ENCODE results near the gene CLN5.
"Not testable (repeated sequence)": the region's sequence is repeated elsewhere in the genome, so short reads cannot be mapped to it uniquely, and the experiment has no call there.

CLN5 gene

DNA sequence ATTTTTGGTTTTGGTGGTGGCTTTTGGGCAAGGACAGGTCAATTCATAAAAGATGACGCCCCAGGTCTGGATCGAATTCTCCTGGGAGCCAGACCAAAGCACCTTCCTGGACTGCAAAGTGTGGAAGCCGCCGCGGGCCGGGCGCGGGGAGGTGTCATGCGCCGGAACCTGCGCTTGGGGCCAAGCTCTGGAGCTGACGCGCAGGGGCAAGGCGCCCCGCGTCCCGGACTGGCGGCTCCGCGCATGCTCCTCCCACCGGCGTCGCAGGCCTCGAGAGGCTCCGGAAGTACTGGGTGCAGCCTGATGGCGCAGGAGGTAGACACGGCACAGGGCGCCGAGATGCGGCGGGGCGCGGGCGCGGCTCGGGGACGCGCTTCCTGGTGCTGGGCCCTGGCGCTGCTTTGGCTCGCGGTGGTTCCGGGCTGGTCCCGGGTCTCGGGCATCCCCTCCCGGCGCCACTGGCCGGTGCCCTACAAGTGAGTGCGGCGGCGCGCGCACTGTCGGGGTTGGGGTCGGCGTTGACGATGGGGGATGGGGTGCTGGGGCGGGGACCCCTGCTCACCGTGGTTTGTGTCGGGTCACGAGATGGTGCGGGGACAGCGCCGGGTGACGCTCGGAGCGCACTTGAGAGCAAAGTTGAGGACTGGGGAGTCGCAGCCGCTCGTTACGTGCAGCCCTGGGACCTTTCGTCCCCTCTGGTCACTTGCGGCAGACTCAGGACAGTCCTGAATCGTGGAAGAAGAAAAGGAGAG is at the start of gene CLN5:
Gene CLN5 (plus strand): TSS at position 286 of the 752 bp plus-strand sequence. CDS start 18 bp downstream, at position 304.
- peak; percentile 90 to 92 for DNase-seq (ENCODE audit: low read depth in 2 of 2)

DNA sequence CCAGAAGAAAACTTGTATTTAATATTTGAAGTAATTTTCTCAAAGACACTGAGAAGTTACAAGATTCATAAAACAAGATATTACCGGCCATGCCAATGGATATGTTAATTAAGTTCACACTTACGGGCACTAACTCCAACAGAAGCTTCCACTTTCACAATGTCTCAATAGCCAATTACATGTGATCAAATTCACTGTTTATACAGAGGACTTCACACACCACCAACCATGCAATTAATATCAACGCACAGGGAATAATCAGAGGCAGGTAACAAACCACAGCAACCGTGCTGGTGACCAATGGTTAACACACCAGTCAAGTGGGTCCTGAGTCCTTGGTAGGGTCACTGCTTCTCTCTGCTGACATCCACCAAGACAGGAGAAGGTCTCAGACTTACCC is 49.5 kb upstream of the CLN5 start:
- DNase-seq (ENCODE audit: low read depth in 2 of 2): no peak

DNA sequence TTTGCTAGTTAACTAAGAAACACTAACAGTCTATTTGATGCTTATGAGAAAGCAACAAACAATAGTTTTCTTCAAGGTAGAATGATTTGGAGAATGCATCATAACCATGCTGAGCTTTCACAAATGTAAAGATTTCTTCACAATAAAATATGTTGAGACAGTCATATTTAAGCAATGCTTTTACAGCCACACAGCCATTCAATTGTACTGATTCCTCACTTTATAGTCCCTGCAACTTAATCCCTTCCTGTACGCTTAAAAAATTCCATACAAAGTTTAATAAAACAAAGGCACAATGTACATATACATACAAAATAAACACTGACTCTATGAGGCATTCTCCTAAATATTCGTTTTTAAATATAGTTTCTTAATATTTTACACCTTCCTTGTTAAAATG is 48.2 kb upstream of the CLN5 start:
- DNase-seq (ENCODE audit: low read depth in 2 of 2): no peak

GRCh38 chr13:76944456-76944855 is 47.4 kb upstream of the CLN5 start:
- no peak for DNase-seq (ENCODE audit: low read depth in 2 of 2)

- no peak for DNase-seq (ENCODE audit: low read depth in 2 of 2)
Observed at GRCh38 chr13:76948149-76948548, 43.7 kb upstream of the CLN5 start, which contains the start of gene ACOD1. ACOD1 (plus strand) TSS chr13:76948511; CDS start chr13:76948559, 48 bp downstream.

GRCh38 chr13:76950101-76950500 is 41.8 kb upstream of the CLN5 start:
- no peak for DNase-seq (ENCODE audit: low read depth in 2 of 2)

DNA sequence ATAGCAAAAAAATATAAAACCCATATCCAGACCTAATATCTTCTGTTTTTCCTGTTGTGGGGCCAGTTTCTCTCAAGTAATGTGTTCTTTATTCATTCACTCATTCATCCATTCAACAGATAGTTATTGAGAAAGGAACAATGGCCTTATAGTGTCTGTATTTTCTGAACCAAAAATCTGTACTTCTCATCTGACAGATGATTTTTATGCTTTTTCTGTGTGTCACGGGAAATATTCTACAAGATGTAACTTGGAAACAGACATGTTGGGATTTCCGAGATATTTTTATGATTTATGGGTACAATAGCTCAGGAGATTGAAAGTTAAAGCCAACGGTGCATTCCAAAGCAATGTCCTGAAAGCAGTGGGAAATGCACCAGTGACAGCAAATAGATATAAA is 37.9 kb upstream of the CLN5 start:
- DNase-seq (ENCODE audit: low read depth in 2 of 2): no peak

GRCh38 chr13:76954538-76954937 is 37.3 kb upstream of the CLN5 start:
- no peak for DNase-seq (ENCODE audit: low read depth in 2 of 2)

DNA sequence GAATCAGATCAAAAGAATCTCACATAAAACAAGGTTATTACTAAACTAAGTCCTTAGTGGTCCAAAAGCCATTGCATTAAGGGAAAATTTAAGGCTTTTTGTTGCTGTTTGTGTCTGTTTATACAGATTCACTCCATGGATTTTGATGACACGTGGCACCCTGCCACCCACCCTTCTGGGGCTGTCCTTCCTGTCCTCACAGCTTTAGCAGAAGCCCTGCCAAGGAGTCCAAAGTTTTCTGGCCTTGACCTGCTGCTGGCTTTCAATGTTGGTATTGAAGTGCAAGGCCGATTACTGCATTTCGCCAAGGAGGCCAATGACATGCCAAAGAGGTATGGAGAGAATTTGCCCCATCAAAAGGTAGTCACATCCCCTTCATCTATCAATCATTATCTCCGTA is 36.7 kb upstream of the CLN5 start:
- no peak for DNase-seq (ENCODE audit: low read depth in 2 of 2)

- no peak for DNase-seq (ENCODE audit: low read depth in 2 of 2)
Observed at GRCh38 chr13:76955661-76956060, 36.2 kb upstream of the CLN5 start.

- no peak for DNase-seq (ENCODE audit: low read depth in 2 of 2)
Observed at GRCh38 chr13:76958841-76959432, 32.9 kb upstream of the CLN5 start.

- DNase-seq (ENCODE audit: low read depth in 2 of 2): not testable (repeated sequence)
Observed at GRCh38 chr13:76959734-76960133, 32.1 kb upstream of the CLN5 start.

GRCh38 chr13:76965759-76966421 is 26.0 kb upstream of the CLN5 start:
- no peak for DNase-seq (ENCODE audit: low read depth in 2 of 2)

DNA sequence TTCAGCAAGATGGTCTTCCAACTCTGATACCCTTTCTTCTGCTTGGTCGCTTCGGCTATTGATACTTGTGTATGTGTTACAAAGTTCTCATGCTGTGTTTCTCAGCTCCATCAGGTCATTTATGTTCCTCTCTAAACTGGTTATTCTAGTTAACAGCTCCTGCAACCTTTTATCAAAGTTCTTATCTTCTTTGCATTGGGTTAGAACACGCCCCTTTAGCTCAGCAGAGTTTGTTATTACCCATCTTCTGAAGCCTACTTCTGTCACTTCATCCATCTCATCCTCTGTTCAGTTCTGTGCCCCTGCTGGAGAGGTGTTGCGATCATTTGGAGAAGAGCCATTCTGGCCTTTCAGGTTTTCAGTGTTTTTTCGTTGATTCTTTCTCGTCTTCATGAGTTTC is 24.9 kb upstream of the CLN5 start:
- no peak for DNase-seq (ENCODE audit: low read depth in 2 of 2)

GRCh38 chr13:76968041-76968440 is 23.8 kb upstream of the CLN5 start:
- DNase-seq (ENCODE audit: low read depth in 2 of 2): no peak

DNA sequence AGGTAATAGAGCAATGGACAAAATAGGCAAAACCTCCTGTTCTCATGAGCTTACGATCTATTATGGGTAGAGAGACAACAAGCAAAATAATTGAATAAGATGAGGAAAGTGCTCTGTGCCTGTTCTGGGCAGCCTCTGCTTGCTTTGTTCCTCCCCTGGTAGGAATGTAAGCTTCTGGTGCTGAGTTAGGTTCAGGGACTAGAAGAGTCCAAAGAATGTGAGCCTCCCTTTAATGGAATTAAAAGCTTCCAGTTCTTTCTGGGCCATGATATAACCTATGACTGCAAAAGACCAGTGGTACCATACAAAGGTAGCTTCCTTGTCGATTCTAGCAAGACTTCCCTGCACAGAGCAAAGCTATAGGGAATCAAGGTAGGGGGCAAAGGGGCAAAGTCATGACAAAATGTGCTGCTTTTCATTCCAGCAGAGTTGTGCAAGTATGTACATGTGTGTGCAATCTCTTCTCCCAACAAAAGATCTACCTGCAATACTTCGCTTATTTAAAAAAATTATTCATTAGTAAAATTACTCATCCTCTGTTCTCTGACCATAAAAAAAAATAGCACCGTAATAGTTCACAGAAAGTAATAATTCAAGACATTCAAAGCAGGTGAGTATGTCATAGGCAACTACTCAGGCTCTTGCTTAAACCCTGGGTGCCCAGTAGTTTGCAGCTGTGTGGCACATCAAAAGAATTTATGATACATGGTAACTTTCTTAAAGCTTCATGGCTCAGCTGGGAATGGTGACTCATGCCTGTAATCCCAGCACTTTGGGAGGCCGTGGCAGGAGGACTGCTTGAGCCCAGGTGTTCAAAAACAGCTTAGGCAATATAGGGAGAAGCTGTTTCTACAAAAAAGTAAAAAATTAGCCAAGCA is 22.2 kb upstream of the CLN5 start:
- no peak for DNase-seq (ENCODE audit: low read depth in 2 of 2)

DNA sequence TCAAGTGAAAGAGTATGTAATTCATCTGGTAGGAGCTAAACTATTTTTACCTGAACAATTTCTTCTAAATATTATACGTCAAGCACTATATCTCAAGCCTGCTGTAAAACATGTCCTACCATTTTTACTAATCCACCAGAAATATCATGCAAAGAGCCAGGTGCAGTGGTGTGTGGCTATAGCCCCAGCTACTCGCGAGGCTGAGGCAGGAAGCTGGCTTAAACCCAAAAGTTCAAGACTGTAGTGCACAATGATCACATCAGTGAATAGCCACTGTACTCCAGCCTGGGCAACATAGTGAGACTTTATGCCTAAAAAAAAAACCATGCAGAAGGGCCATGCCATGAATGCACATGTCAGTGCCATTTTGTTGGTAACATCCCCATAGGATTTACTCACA is 20.7 kb upstream of the CLN5 start:
- no peak for DNase-seq (ENCODE audit: low read depth in 2 of 2)

- no peak for DNase-seq (ENCODE audit: low read depth in 2 of 2)
Observed at GRCh38 chr13:76971851-76972829, 19.7 kb upstream of the CLN5 start.

DNA sequence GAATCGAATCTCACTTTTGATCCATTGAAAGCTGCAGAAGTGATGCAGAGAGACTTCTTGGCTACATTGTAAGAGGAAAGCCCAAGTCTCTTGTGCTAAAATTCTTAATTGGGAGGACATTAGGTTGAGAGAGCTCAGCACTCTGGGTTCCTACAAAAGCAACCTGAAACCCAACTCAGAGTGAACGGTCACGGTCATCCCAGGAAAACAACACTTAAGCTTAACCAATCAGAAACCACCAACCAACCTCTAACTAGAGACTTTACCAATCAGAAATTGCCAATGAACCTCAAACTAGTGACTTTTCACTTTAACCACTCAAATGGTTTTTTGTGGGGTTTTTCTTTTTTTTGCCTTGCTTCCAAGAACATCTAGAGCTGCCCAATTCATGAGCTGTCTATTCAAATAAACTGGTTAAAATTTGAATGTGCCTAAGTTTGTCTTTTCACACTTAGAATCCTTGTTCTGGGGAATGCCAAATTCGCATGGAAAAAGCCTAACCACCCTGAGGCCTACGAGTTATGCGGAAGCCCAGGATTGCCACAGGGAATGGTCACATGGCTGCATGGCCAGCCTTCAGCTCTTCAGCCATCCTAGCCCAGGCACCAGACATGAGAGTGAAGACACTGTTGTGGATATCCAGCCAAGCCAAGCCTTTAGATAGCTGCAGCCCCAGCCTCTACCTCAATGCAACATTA is 17.8 kb upstream of the CLN5 start:
- no peak for DNase-seq (ENCODE audit: low read depth in 2 of 2)

- no peak for DNase-seq (ENCODE audit: low read depth in 2 of 2)
Observed at GRCh38 chr13:76974618-76974975, 17.3 kb upstream of the CLN5 start.
